ENCODE measurements around the gene KCNJ12. TPM values are rescaled to one million over a fixed set of nuclear protein-coding genes. Genes with fewer than 3 reads are reported as not detected.

KCNJ12 gene
- total RNA-seq, 1 donor from 2014 or later, result not detected

- Mint-ChIP-seq H3K9me3 (no peaks in the 10 kb centered on the region), H3K27ac (no peak overlapping the region)
- intact Hi-C loops (cut with micrococcal nuclease), result no loop called here
Observed at GRCh38 chr17:21353326-21354010, 22.7 kb upstream of the KCNJ12 start.

GRCh38 chr17:21354796-21355385, 21.3 kb upstream of the KCNJ12 start:
- no peak overlapping the region for H3K27ac Mint-ChIP-seq
- H3K9me3 Mint-ChIP-seq, result no peaks in the 10 kb centered on the region
- no peak for DNase-seq (ENCODE audit: low spot score)
- H3K27me3 Mint-ChIP-seq (ENCODE audit: insufficient read depth), result peaks cover 6% of the 10 kb centered on the region
- intact Hi-C loops (cut with micrococcal nuclease), result no loop called here
- H3K4me3 Mint-ChIP-seq, result no peak overlapping the region
- H3K36me3 Mint-ChIP-seq (ENCODE audit: low read depth), result no peaks in the 10 kb centered on the region
- no peaks in the 10 kb centered on the region for H3K4me1 Mint-ChIP-seq (ENCODE audit: low read depth)

More at GRCh38 chr17:21353326-21354010, 22.7 kb upstream of the KCNJ12 start:
- no peaks in the 10 kb centered on the region for H3K36me3 Mint-ChIP-seq (ENCODE audit: low read depth)
- no peak for DNase-seq (ENCODE audit: low spot score)
- peaks cover 6% of the 10 kb centered on the region for H3K27me3 Mint-ChIP-seq (ENCODE audit: insufficient read depth)
- no peak overlapping the region for H3K4me3 Mint-ChIP-seq
- no peaks in the 10 kb centered on the region for H3K4me1 Mint-ChIP-seq (ENCODE audit: low read depth)

GRCh38 chr17:21355586-21355985, 20.6 kb upstream of the KCNJ12 start:
- H3K4me1 Mint-ChIP-seq (ENCODE audit: low read depth), result no peaks in the 10 kb centered on the region
- no peak overlapping the region for H3K27ac Mint-ChIP-seq
- intact Hi-C loops (cut with micrococcal nuclease), result no loop called here
- no peaks in the 10 kb centered on the region for H3K9me3 Mint-ChIP-seq
- no peak for DNase-seq (ENCODE audit: low spot score)
- no peaks in the 10 kb centered on the region for H3K36me3 Mint-ChIP-seq (ENCODE audit: low read depth)
- H3K4me3 Mint-ChIP-seq, result no peak overlapping the region
- H3K27me3 Mint-ChIP-seq (ENCODE audit: insufficient read depth), result peaks cover 6% of the 10 kb centered on the region

GRCh38 chr17:21356537-21357127, 19.5 kb upstream of the KCNJ12 start:
- H3K4me1 Mint-ChIP-seq (ENCODE audit: low read depth), result no peaks in the 10 kb centered on the region
- DNase-seq (ENCODE audit: low spot score), result no peak

GRCh38 chr17:21357281-21357680, 18.9 kb upstream of the KCNJ12 start:
- Mint-ChIP-seq H3K4me3 (no peak overlapping the region), H3K4me1 (ENCODE audit: low read depth) (no peaks in the 10 kb centered on the region), H3K9me3 (no peaks in the 10 kb centered on the region), H3K36me3 (ENCODE audit: low read depth) (no peaks in the 10 kb centered on the region), H3K27ac (no peak overlapping the region), H3K27me3 (ENCODE audit: insufficient read depth) (peaks cover 6% of the 10 kb centered on the region)
- no peak for DNase-seq (ENCODE audit: low spot score)
- intact Hi-C loops (cut with micrococcal nuclease), result no loop called here

More at GRCh38 chr17:21356537-21357127, 19.5 kb upstream of the KCNJ12 start:
- H3K4me3 Mint-ChIP-seq, result no peak overlapping the region
- H3K27ac Mint-ChIP-seq, result no peak overlapping the region
- intact Hi-C loops (cut with micrococcal nuclease), result no loop called here
- H3K27me3 Mint-ChIP-seq (ENCODE audit: insufficient read depth), result peaks cover 6% of the 10 kb centered on the region
- H3K9me3 Mint-ChIP-seq, result no peaks in the 10 kb centered on the region
- no peaks in the 10 kb centered on the region for H3K36me3 Mint-ChIP-seq (ENCODE audit: low read depth)

GRCh38 chr17:21357696-21358656, 18.2 kb upstream of the KCNJ12 start:
- Mint-ChIP-seq H3K4me3 (no peak overlapping the region), H3K4me1 (ENCODE audit: low read depth) (no peaks in the 10 kb centered on the region), H3K27me3 (ENCODE audit: insufficient read depth) (peaks cover 6% of the 10 kb centered on the region), H3K36me3 (ENCODE audit: low read depth) (no peaks in the 10 kb centered on the region), H3K9me3 (no peaks in the 10 kb centered on the region), H3K27ac (no peak overlapping the region)
- no peak for DNase-seq (ENCODE audit: low spot score)
- intact Hi-C loops (cut with micrococcal nuclease), result no loop called here

GRCh38 chr17:21358682-21359482, 17.3 kb upstream of the KCNJ12 start:
- H3K27me3 Mint-ChIP-seq (ENCODE audit: insufficient read depth), result no peaks in the 10 kb centered on the region
- no peaks in the 10 kb centered on the region for H3K36me3 Mint-ChIP-seq (ENCODE audit: low read depth)
- intact Hi-C loops (cut with micrococcal nuclease), result no loop called here
- no peak overlapping the region for H3K4me3 Mint-ChIP-seq
- H3K27ac Mint-ChIP-seq, result no peak overlapping the region
- H3K4me1 Mint-ChIP-seq (ENCODE audit: low read depth), result no peaks in the 10 kb centered on the region
- no peak for DNase-seq (ENCODE audit: low spot score)
- no peaks in the 10 kb centered on the region for H3K9me3 Mint-ChIP-seq

GRCh38 chr17:21359483-21359840, 16.7 kb upstream of the KCNJ12 start:
- H3K4me1 Mint-ChIP-seq (ENCODE audit: low read depth), result no peaks in the 10 kb centered on the region
- no peaks in the 10 kb centered on the region for H3K36me3 Mint-ChIP-seq (ENCODE audit: low read depth)
- DNase-seq (ENCODE audit: low spot score), result no peak
- H3K27ac Mint-ChIP-seq, result no peak overlapping the region
- H3K4me3 Mint-ChIP-seq, result no peak overlapping the region
- intact Hi-C loops (cut with micrococcal nuclease), result no loop called here
- H3K9me3 Mint-ChIP-seq, result no peaks in the 10 kb centered on the region
- H3K27me3 Mint-ChIP-seq (ENCODE audit: insufficient read depth), result no peaks in the 10 kb centered on the region

GRCh38 chr17:21360048-21360447, 16.1 kb upstream of the KCNJ12 start:
- no peaks in the 10 kb centered on the region for H3K9me3 Mint-ChIP-seq
- H3K4me3 Mint-ChIP-seq, result no peak overlapping the region
- H3K36me3 Mint-ChIP-seq (ENCODE audit: low read depth), result no peaks in the 10 kb centered on the region
- no peaks in the 10 kb centered on the region for H3K4me1 Mint-ChIP-seq (ENCODE audit: low read depth)
- H3K27ac Mint-ChIP-seq, result no peak overlapping the region
- intact Hi-C loops (cut with micrococcal nuclease), result no loop called here
- H3K27me3 Mint-ChIP-seq (ENCODE audit: insufficient read depth), result no peaks in the 10 kb centered on the region
- DNase-seq (ENCODE audit: low spot score), result no peak

- Mint-ChIP-seq H3K36me3 (ENCODE audit: low read depth) (no peaks in the 10 kb centered on the region), H3K27ac (no peak overlapping the region), H3K9me3 (no peaks in the 10 kb centered on the region), H3K27me3 (ENCODE audit: insufficient read depth) (no peaks in the 10 kb centered on the region), H3K4me1 (ENCODE audit: low read depth) (no peaks in the 10 kb centered on the region), H3K4me3 (no peak overlapping the region)
- intact Hi-C loops (cut with micrococcal nuclease), result no loop called here
- no peak for DNase-seq (ENCODE audit: low spot score)
Observed at GRCh38 chr17:21361020-21361809, 14.9 kb upstream of the KCNJ12 start.

- DNase-seq (ENCODE audit: low spot score), result no peak
- H3K27me3 Mint-ChIP-seq (ENCODE audit: insufficient read depth), result no peaks in the 10 kb centered on the region
- no peaks in the 10 kb centered on the region for H3K36me3 Mint-ChIP-seq (ENCODE audit: low read depth)
- no peak overlapping the region for H3K4me3 Mint-ChIP-seq
- intact Hi-C loops (cut with micrococcal nuclease), result no loop called here
- no peaks in the 10 kb centered on the region for H3K4me1 Mint-ChIP-seq (ENCODE audit: low read depth)
- H3K27ac Mint-ChIP-seq, result no peak overlapping the region
- H3K9me3 Mint-ChIP-seq, result no peaks in the 10 kb centered on the region
Observed at GRCh38 chr17:21362331-21362931, 13.7 kb upstream of the KCNJ12 start.
